Mucosa of rectum (tissue), 2 donors: ENCODE data around the gene TMEM19.

ENCODE experiments used
- H3K27ac ChIP-seq, 2 donors: one replicate each; pipeline ENCODE4 v1.7.0; 2013; ENCODE audit warnings: inconsistent platforms in 2 of 2, low read depth in 2 of 2, low read length in 2 of 2
- H3K27me3 ChIP-seq, 2 donors: one replicate each; pipeline ENCODE4 v1.7.0; 2013; ENCODE audit warnings: low read length in 2 of 2; ENCODE audit not compliant: control insufficient read depth in 2 of 2, insufficient read depth in 2 of 2
- H3K36me3 ChIP-seq, 2 donors: one replicate each; pipeline ENCODE4 v1.7.0; 2013; ENCODE audit warnings: low read length in 2 of 2; ENCODE audit not compliant: control insufficient read depth in 2 of 2, insufficient read depth in 2 of 2
- H3K4me1 ChIP-seq, 2 donors: one replicate each; pipeline ENCODE4 v1.7.0; 2013; ENCODE audit warnings: low read length in 2 of 2, mild to moderate bottlenecking in 1 of 2; ENCODE audit not compliant: control insufficient read depth in 2 of 2, insufficient read depth in 2 of 2
- H3K4me3 ChIP-seq, 2 donors: one replicate each; pipeline ENCODE4 v1.7.0; 2013; ENCODE audit warnings: low read length in 2 of 2
- H3K9ac ChIP-seq, 2 donors: one replicate each; pipeline ENCODE4 v1.7.0; 2013; ENCODE audit warnings: low read length in 2 of 2, low read depth in 1 of 2, mild to moderate bottlenecking in 1 of 2
- H3K9me3 ChIP-seq, 2 donors: one replicate each; pipeline ENCODE4 v1.7.0; 2013; ENCODE audit warnings: low read length in 2 of 2; ENCODE audit not compliant: control insufficient read depth in 2 of 2
- donor health status: healthy.
- donor health status: Normal muscosa, but diverticular disease.

The TMEM19 gene

DNA sequence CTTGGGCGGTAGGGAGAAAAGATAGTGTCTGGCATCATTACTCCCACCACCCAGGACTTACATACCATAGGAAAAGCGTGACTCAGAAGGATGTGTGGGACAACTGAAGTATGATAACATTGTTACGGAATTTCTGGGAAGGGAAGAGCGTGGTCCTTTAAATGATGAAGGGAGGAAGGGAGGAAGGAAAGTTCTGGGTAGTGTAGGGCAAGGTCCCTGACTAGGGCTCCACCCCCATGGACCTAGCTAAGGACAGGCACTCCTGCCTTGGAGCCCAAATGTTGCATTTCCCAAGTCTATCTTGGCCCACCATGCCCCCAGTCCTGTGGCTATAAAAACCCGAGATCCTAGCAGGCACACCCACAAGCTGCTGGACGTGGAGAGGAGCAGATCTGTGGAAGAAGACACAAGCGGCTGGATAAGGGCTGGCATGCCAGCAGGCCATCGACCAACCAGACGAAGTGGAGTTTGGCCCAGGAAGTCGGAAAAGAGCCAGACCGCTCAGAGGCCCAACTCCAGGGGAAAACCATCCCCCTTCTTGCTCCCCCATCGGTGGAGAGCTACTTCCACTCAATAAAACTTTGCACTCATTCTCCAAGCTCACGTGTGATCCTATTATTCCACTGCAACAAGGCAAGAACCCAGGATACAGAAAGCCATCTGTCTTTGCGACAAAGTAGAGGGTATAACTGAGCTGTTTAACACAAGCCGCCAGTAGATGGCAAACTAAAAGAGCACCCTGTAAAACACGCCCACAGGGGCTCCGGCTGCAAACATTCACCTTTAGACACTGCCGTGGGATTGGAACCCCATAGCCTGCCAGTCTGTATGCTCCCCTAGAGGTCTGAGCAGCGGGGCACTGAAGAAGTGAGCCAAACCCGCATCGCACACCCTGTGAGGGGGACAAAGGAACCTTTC lies 45.8 kb downstream of the TMEM19 start:
- Histone ChIP-seq H3K9ac (no peak overlapping the region), H3K36me3 (no peaks in the 10 kb centered on the region), H3K9me3 (no peaks in the 10 kb centered on the region), H3K4me3 (no peak overlapping the region), H3K27ac (no peak overlapping the region), H3K27me3 (no peaks in the 10 kb centered on the region), H3K4me1 (no peaks in the 10 kb centered on the region)

DNA sequence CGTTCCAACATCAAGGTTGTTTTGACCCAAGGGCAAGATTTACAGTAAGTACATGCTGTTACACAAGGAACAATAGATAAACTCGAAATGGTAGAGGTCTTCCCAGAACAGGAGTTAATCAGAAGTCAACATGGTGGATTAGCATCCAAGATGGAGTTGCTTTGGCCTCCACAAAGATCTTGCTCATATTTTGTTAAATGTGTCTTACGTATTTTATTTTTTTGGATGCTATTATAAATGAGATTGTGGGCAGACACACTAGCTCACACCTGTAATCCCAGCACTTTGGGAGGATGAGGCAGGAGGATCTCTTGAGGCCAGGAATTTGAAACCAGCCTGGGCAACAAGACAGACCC lies 46.5 kb downstream of the TMEM19 start:
- Histone ChIP-seq H3K27me3 (no peaks in the 10 kb centered on the region), H3K36me3 (no peaks in the 10 kb centered on the region), H3K27ac (no peak overlapping the region), H3K4me3 (no peak overlapping the region), H3K9me3 (no peaks in the 10 kb centered on the region), H3K4me1 (no peaks in the 10 kb centered on the region), H3K9ac (no peak overlapping the region)

DNA sequence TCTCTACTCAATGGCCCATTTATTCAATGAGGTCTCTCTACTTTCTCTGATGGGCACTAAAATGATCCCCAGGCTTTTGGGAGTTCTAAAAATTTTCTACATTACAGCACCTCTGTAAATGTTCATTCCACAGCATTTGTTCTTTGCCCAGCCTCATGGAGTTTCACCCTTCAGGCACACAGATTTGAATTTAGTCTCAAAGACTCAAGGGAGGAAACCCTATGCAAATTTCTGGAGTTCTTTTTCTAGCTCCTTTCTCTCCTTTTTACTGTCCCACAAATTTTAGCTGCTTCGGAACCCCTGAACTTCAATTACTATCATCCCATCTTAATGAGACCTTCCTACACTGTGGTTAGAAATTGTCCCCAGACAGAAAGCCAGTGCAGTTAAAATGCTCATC lies 51.3 kb downstream of the TMEM19 start:
- no peak overlapping the region for H3K9ac ChIP-seq
- no peak overlapping the region for H3K27ac ChIP-seq
- H3K4me3 ChIP-seq, result no peak overlapping the region
- H3K4me1 ChIP-seq, result no peaks in the 10 kb centered on the region
- no peaks in the 10 kb centered on the region for H3K9me3 ChIP-seq
- H3K36me3 ChIP-seq, result no peaks in the 10 kb centered on the region
- H3K27me3 ChIP-seq, result no peaks in the 10 kb centered on the region

DNA sequence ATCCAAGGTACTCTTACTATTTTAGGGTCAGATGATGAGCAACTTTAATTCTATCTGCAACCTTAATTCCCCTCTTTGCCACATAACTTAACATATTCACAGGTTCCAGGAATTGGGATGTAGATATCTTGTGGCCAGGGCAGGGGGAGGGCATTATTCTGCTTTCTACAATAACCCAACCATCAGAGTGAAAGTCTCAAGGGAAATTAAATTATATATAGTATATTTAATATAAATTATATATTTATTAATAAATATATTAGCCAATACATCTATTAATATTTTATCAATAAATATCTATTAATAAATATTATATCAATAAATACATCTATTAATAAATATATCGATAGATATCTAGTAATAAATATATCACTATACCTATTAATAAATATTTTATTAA lies 57.1 kb downstream of the TMEM19 start:
- H3K9me3 ChIP-seq, result no peaks in the 10 kb centered on the region
- H3K36me3 ChIP-seq, result no peaks in the 10 kb centered on the region
- H3K4me3 ChIP-seq, result no peak overlapping the region
- H3K27ac ChIP-seq, result no peak overlapping the region
- H3K9ac ChIP-seq, result no peak overlapping the region
- no peaks in the 10 kb centered on the region for H3K4me1 ChIP-seq
- no peaks in the 10 kb centered on the region for H3K27me3 ChIP-seq

DNA sequence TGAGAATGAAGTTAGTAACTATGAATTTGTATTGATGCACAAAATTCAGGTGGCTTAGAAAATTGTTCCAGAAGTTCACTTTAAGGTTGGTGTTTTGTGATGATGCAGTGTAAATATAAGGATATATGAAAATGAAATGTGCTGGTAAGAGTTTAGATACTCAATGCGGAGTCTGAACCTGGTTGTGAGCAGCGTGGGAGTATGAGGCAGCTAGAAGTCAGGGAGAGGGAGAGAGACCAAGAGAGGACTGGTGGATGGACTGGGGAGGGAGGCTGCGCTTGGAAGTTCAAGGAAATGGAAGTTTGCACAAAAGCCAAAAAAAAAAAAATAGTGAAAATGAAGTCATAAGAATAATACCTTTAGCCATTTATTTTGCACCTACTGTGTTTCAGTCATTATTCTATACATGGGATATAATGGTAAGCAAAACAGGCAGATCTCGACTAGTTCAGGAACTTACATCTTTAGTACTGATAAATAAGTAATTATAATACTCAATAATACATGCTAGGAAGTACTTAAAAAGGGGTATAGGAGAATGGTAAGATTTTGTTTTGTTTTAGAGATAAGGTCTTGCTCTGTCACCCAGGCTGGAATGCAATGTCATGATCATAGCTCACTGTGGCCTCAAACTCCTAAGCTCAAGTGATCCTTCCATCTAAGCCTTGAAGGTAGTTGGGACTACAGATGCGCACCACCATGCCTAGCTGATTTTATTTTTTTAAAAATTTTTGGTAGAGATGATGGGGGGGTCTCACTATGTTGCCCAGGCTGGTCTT lies 58.8 kb downstream of the TMEM19 start:
- Histone ChIP-seq H3K4me1 (no peaks in the 10 kb centered on the region), H3K36me3 (no peaks in the 10 kb centered on the region), H3K9me3 (no peaks in the 10 kb centered on the region), H3K27me3 (no peaks in the 10 kb centered on the region), H3K4me3 (no peak overlapping the region), H3K27ac (no peak overlapping the region), H3K9ac (no peak overlapping the region)

DNA sequence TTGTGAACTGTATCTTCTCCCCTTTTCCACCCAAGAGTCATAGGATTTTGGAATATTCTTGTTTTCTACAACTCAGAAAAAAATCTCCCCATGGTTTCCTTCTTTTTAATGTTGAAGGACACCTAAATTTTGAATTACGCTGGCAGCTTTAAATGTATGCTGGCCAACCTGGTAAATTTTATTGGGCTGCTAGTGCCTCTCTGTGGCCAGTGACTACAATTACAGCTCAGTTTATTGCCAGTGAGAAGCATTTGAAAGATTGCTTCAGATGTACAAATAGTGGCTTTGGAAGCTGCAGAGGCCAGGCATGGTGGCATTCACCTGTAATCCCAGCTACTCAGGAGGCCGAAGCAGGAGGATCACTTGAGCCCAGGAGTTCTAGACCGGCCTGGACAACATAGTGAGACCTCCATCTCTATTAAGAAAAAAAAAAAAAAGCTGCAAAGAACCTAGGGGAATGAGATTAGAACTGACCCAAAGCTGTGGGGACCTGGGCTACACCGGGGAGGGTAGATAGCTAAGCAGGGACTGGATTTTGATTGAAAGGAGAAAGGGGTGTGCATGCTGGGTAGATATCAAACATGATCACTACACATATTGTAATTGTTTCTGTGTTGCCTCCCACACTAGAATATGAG lies 61.2 kb downstream of the TMEM19 start:
- no peak overlapping the region for H3K27ac ChIP-seq
- H3K27me3 ChIP-seq, result no peaks in the 10 kb centered on the region
- H3K9ac ChIP-seq, result no peak overlapping the region
- no peaks in the 10 kb centered on the region for H3K4me1 ChIP-seq
- H3K9me3 ChIP-seq, result no peaks in the 10 kb centered on the region
- no peak overlapping the region for H3K4me3 ChIP-seq
- no peaks in the 10 kb centered on the region for H3K36me3 ChIP-seq

DNA sequence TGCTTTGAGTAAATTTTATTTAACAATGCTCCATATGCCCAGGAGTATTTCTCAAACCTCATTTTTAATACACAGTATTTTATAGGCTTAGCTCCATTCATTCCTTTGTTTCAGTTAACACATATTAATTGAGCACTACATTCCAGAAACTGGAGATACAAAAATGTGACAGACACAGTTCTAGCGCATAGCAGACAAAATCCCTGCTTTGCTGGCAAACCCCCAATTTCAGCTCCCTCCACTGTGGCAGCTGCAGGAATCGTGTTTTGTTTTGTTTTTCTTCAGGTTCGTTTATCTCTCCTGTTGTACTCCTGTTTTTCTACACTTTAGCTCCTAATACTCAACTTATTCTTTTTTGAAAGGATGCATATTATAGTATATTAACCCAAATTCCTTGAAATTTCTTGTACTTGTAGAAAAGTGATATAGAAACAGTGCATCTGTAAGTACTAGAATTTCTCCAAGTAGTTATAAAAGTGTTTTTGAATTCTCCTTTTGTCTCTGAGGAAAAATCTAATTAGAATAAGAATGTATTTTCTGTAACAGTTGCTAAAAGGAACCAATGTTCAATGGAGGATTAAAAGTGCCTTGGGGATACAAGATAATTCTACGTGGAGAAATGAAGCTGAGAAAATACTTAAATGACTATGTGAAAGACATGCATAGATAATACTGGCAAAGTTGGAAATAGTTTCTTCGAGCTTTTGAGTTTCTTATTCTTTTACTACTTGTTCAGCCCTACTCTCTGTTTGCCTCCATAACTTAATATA lies 62.4 kb downstream of the TMEM19 start:
- Histone ChIP-seq H3K4me3 (no peak overlapping the region), H3K27me3 (no peaks in the 10 kb centered on the region), H3K36me3 (no peaks in the 10 kb centered on the region), H3K9ac (no peak overlapping the region), H3K4me1 (no peaks in the 10 kb centered on the region), H3K9me3 (no peaks in the 10 kb centered on the region), H3K27ac (no peak overlapping the region)

DNA sequence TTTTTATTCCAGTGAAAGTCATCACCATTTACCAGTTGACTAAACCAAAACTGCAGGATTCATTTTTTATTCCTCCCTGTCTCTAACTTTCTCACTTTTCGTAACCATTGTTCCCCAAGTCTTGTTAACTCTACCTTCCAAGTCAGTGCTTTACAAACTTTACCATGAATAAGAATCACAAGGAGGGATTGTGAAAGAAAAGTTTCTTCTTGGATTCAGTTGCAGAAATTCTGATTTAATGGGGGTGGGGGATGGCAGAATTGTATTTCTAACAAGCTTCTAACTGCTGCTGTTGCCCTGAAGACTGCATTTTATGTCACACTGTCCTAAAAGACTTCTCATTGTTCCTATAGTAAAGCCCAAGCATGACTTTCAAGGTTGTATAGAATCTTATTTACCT lies 63.8 kb downstream of the TMEM19 start:
- no peak overlapping the region for H3K27ac ChIP-seq
- H3K27me3 ChIP-seq, result no peaks in the 10 kb centered on the region
- no peak overlapping the region for H3K4me3 ChIP-seq
- H3K9ac ChIP-seq, result no peak overlapping the region
- H3K4me1 ChIP-seq, result peaks cover 3 to 5% of the 10 kb centered on the region in 2 donors
- H3K36me3 ChIP-seq, result no peaks in the 10 kb centered on the region
- H3K9me3 ChIP-seq, result no peaks in the 10 kb centered on the region

DNA sequence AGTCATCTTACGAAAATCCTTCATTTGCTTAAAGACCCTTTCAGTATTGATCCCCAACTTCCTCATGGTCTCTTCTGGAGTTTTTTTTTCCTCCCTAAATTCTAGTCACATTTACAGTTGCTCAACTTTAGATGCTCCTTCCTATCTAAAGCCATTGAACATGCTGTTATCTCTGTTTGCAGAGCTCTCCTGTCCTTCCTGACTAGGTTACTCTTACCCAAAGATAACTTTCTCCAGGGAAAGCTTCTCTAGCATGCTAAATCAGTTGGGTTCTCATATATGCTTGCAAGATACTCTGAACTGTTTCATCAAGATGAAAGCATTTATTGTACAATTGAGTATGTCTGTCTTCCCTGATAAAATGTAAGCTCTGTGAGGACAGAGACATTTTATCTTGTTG lies 67.0 kb downstream of the TMEM19 start:
- H3K36me3 ChIP-seq, result no peaks in the 10 kb centered on the region
- no peak overlapping the region for H3K27ac ChIP-seq
- no peaks in the 10 kb centered on the region for H3K9me3 ChIP-seq
- no peak overlapping the region for H3K4me3 ChIP-seq
- no peaks in the 10 kb centered on the region for H3K27me3 ChIP-seq
- no peak overlapping the region for H3K9ac ChIP-seq
- H3K4me1 ChIP-seq, result peaks cover 3 to 15% of the 10 kb centered on the region in 2 donors
